Kidney (tissue), 14 donors: ENCODE measurements around the gene HSPG2. TPM values are rescaled to one million over a fixed set of nuclear protein-coding genes. Genes with fewer than 3 reads are reported as not detected.

Experiments
- DNase-seq, 5 donors: peaks; one replicate each; pipeline ENCODE4 v3.0.0-alpha.2; 2013 to 2020
- FAIRE-seq: peaks from 2 replicates; lab custom pipeline; 2012; peaks lifted over from hg19 to GRCh38; lab: Jason Lieb, UNC
- H3K27ac ChIP-seq, 2 donors: one replicate each; pipeline ENCODE4 v1.7.0; 2013; ENCODE audit warnings: low read depth in 2 of 2, low read length in 2 of 2, inconsistent platforms in 1 of 2
- H3K27me3 ChIP-seq: one replicate; pipeline ENCODE4 v1.7.1; 2013; ENCODE audit warnings: low read length, inconsistent platforms; ENCODE audit not compliant: control insufficient read depth, insufficient read depth
- H3K36me3 ChIP-seq, 3 donors: one replicate each; pipeline versions ENCODE4 v1.7.0 to v1.7.1; 2013; ENCODE audit warnings: low read length in 3 of 3, control low read depth in 1 of 3, inconsistent platforms in 1 of 3; ENCODE audit not compliant: insufficient read depth in 3 of 3, control insufficient read depth in 2 of 3
- H3K4me1 ChIP-seq, 3 donors: one replicate each; pipeline versions ENCODE4 v1.7.0 to v1.7.1; 2013; ENCODE audit warnings: low read length in 3 of 3, inconsistent platforms in 1 of 3, low read depth in 1 of 3; ENCODE audit not compliant: control insufficient read depth in 2 of 3, insufficient read depth in 2 of 3
- H3K4me3 ChIP-seq, 3 donors: one replicate each; pipeline versions ENCODE4 v1.7.0 to v1.8.1; 2013; ENCODE audit warnings: low read length in 3 of 3, control low read depth in 1 of 3, inconsistent platforms in 1 of 3
- H3K9ac ChIP-seq, 3 donors: one replicate each; pipeline versions ENCODE4 v1.7.0 to v1.7.1; 2013; ENCODE audit warnings: low read length in 3 of 3, control low read depth in 1 of 3, inconsistent platforms in 1 of 3
- H3K9me3 ChIP-seq, 3 donors: one replicate each; pipeline versions ENCODE4 v1.7.0 to v1.7.1; 2013; ENCODE audit warnings: low read length in 3 of 3, control low read depth in 1 of 3, inconsistent platforms in 1 of 3; ENCODE audit not compliant: control insufficient read depth in 2 of 3, insufficient read depth in 1 of 3
- intact Hi-C: fragments of 100-400 bp; cut with DNase I; formaldehyde crosslinking; loops from one replicate; pipeline ENCODE4 v1.11.1; 2022
- polyA plus RNA-seq: library from polyadenylated mRNA; stranded (reverse); fragments of 350-450 nt; fragmentation: Illumina TruSeq; extraction: RNeasy Lipid Tissue Mini Kit (QIAGEN cat#74804); gene quantifications from one replicate; pipeline ENCODE4 v1.2.3, GENCODE V29; 2014; ENCODE audit warnings: low read depth, low replicate concordance; ENCODE audit not compliant: insufficient read depth
- total RNA-seq: library from RNA; stranded (reverse); fragmentation: NEBNext Ultra II Directional; extraction: Animal tissue kit (Norgen Biotek cat#: 25700); gene quantifications from one replicate; pipeline ENCODE4 v1.2.1, GENCODE V29; 2021
- TF ChIP-seq, protein P1 (sequence below): IDR thresholded peaks from 3 replicates; pipeline ENCODE4 v1.5.1; 2012; ENCODE audit warnings: mild to moderate bottlenecking, moderate library complexity, borderline replicate concordance; ENCODE audit not compliant: insufficient read depth; ENCODE audit errors: extremely low read depth
- donor health status: control.
- donor health status: control.
- donor health status: control.
- donor health status: control.
- donor health status: control.
- donor health status: DM: yes; HTN: yes; CAD: no.
- donor health status: Normal renal cell carcinoma (clear cell type).

HSPG2 gene
- total and polyA plus RNA-seq, 2 donors from 2014 or later = 60.4 to 510 TPM

DNA sequence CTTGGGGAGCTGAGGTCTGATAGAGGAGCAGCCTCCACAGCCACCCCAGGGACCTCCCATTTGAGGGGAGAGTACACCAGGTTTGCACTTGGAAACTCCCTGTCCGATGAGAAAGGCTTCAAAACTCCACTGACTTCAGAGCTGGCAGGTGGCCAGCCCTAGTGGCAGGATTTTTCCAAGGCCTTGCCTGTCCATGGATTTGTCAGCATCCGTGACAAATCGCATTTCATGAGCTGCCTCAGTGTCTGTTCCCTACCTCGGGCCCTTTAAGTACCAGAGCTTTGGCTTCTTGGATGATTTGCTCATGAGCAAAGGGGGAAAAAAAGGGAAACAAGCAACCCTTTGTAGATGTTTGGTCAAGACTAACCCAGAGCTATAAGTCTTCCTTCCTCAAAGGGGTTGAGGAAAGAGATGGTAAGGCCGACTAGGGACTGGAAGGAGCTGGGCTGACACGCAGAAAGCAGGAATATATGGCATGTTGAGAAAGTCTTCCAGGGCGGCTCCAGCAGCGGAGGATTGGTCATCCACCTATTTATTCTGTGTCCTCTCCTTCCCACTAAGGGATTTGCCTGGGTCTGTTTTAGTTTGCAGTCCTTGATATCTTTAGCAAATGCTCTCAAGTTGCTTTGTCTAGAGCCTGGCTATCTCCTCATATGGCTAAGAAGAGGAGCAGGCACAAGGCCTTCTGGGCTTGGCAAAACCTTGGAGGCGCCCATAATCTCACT, 2.7 kb upstream of the HSPG2 start:
- FAIRE-seq = no peak

DNA sequence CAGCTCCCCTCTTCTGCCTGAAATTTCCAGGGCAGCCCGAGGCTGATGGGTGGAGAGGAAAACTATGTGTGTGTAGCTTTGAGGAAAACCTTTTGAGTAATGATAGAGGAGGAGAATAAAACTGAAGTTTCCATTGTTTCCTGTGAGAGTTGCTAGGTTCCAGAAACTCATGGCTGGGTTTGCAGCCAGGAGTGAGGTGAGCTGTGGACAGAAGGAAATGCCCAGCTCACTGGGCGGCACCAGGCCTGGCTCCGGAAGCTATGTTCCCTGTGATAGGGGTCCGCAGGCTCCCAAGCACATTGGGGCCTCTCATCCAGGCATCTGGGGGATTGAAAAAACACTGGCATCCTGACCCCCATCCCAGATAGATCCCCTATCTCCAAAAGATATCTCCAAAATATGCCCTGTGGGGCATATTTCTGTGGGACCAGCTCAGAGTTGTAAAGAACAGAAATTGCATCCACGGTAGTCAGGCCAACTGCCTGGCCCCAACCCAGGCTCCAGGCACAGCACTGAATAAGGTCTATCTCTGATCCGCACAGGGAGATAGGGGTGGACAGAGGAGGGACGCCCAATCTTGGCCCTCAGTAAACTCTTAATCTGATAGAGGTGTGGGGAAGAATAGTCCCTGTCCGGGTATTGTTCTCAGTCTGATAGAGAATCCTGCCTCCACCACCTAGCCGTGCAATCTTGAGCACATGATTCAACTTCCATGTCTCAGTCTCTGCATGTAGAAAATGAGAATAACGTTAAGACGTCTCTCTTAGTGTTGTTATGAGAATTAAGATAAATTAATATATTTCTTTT, 1.8 kb upstream of the HSPG2 start:
- FAIRE-seq (no peak), DNase-seq (peak in 1 of 5 donors; percentile 78)
- H3K9ac ChIP-seq = no peak overlapping the region
- H3K4me3 ChIP-seq = no peak overlapping the region
- TF ChIP-seq, protein P1, sequence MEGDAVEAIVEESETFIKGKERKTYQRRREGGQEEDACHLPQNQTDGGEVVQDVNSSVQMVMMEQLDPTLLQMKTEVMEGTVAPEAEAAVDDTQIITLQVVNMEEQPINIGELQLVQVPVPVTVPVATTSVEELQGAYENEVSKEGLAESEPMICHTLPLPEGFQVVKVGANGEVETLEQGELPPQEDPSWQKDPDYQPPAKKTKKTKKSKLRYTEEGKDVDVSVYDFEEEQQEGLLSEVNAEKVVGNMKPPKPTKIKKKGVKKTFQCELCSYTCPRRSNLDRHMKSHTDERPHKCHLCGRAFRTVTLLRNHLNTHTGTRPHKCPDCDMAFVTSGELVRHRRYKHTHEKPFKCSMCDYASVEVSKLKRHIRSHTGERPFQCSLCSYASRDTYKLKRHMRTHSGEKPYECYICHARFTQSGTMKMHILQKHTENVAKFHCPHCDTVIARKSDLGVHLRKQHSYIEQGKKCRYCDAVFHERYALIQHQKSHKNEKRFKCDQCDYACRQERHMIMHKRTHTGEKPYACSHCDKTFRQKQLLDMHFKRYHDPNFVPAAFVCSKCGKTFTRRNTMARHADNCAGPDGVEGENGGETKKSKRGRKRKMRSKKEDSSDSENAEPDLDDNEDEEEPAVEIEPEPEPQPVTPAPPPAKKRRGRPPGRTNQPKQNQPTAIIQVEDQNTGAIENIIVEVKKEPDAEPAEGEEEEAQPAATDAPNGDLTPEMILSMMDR = no peak
- no peaks in the 10 kb centered on the region for H3K9me3 ChIP-seq
- peaks cover 3 to 21% (median 8%) of the 10 kb centered on the region in 3 donors for H3K4me1 ChIP-seq
- H3K27ac ChIP-seq = peak overlapping the region in 1 of 2 donors; percentile 47
- intact Hi-C loops = no loop called here
- no peaks in the 10 kb centered on the region for H3K27me3 ChIP-seq
- no peaks in the 10 kb centered on the region for H3K36me3 ChIP-seq

More for the DNA sequence above, 2.7 kb upstream of the HSPG2 start:
- no peak overlapping the region for H3K4me3 ChIP-seq
- intact Hi-C loops = no loop called here
- DNase-seq = peak; percentile 70 to 95 (median 84)
- H3K4me1 ChIP-seq = peaks cover 3 to 18% (median 8%) of the 10 kb centered on the region in 3 donors
- no peaks in the 10 kb centered on the region for H3K27me3 ChIP-seq
- no peak overlapping the region for H3K9ac ChIP-seq
- TF ChIP-seq, protein P1 = peak; percentile 44
- H3K36me3 ChIP-seq = no peaks in the 10 kb centered on the region
- peak overlapping the region in 1 of 2 donors; percentile 18 for H3K27ac ChIP-seq
- no peaks in the 10 kb centered on the region for H3K9me3 ChIP-seq

DNA sequence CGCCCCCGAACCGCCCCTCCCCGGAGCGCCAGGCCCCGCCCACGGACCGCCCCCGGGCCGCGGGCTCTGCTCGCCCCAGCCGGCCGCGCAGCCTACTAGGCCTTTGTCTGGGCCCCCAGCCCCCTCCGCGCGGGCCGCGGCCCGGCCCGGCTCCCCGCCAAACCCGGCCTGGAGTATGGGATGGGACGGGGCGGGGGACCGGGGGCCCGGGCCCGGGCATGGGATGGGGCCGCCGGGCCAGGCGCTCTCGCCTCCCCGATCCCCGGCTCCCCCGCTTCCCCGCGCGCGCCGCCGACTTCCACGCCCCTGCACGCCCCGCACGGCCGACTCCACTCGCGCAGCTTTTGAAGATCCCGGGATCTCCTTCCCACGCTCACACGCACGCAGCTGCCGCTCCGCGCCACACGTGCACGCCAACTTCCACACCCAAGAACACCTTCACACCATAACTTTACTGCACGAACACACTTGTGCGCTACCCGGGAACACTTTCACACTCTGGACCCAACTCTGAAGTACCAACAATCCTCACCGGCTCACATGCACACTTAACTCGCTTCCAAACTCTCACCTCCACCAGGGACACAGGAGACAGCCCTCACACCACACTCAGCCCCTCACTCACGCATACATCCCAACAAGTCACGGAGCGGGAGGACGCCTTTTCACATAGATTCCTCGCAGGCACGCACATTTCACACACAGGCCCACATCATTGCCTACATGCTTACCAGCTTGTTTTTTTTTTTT, 437 bp upstream of the HSPG2 start:
- TF ChIP-seq, protein P1 = no peak
- Histone ChIP-seq H3K9ac (peak overlapping the region in 2 of 3 donors; percentile 3 to 39), H3K36me3 (no peaks in the 10 kb centered on the region), H3K4me3 (peak overlapping the region; percentile 58 to 66 (median 59)), H3K9me3 (no peaks in the 10 kb centered on the region), H3K27me3 (no peaks in the 10 kb centered on the region), H3K4me1 (peaks cover 3 to 31% (median 10%) of the 10 kb centered on the region in 3 donors), H3K27ac (peak overlapping the region in 1 of 2 donors; percentile 3)
- intact Hi-C loops = no loop called here
- DNase-seq (peak; percentile 89 to 95 (median 94)), FAIRE-seq (no peak)
